GM12865 (cell line): ENCODE measurements around the gene FUT8.

ENCODE experiments used
- DNase-seq: peaks from one replicate; pipeline ENCODE4 v3.0.0; 2010; ENCODE audit warnings: low read depth
- H3K4me3 ChIP-seq: 2 replicates; pipeline ENCODE4 v1.5.1; 2011; ENCODE audit warnings: mild to moderate bottlenecking, low read depth, low read length, control low read depth
- CTCF ChIP-seq: IDR thresholded peaks from 2 replicates; pipeline ENCODE4 v1.5.1; 2011; ENCODE audit warnings: low read length, control low read depth, low read depth, inconsistent platforms; ENCODE audit not compliant: insufficient read depth; ENCODE audit errors: missing control alignments

FUT8 gene

GRCh38 chr14:65613131-65613650, 200.7 kb downstream of the FUT8 start:
- no peak for DNase-seq
- no peak for TF ChIP-seq CTCF

GRCh38 chr14:65618996-65619395, 206.5 kb downstream of the FUT8 start:
- H3K4me3 ChIP-seq = no peak overlapping the region
- TF ChIP-seq CTCF = no peak
- no peak for DNase-seq

More at GRCh38 chr14:65613131-65613650, 200.7 kb downstream of the FUT8 start:
- no peak overlapping the region for H3K4me3 ChIP-seq

- TF ChIP-seq CTCF = no peak
- no peak overlapping the region for H3K4me3 ChIP-seq
- no peak for DNase-seq
Measured at GRCh38 chr14:65620195-65620594, 207.7 kb downstream of the FUT8 start.

- H3K4me3 ChIP-seq = no peak overlapping the region
- TF ChIP-seq CTCF = no peak
- DNase-seq = no peak
Measured at GRCh38 chr14:65622703-65623102, 210.2 kb downstream of the FUT8 start.

GRCh38 chr14:65623759-65624158, 211.2 kb downstream of the FUT8 start:
- H3K4me3 ChIP-seq = no peak overlapping the region
- TF ChIP-seq CTCF = no peak

GRCh38 chr14:65627315-65627714, 214.8 kb downstream of the FUT8 start:
- DNase-seq = no peak
- no peak for TF ChIP-seq CTCF
- no peak overlapping the region for H3K4me3 ChIP-seq

More at GRCh38 chr14:65623759-65624158, 211.2 kb downstream of the FUT8 start:
- DNase-seq = no peak

GRCh38 chr14:65628664-65629063, 216.1 kb downstream of the FUT8 start:
- no peak for TF ChIP-seq CTCF
- DNase-seq = no peak
- no peak overlapping the region for H3K4me3 ChIP-seq
